Activated naive CD8-positive, alpha-beta T cell treated with anti-CD3 and anti-CD28 coated beads, Interleukin-2, amount 50 U/mL, for 24 hours (primary cell): ENCODE data around the gene DGKI.

Source experiments
- ATAC-seq: fragments of 150-1000 bp; cut with Tn5 transposase; one replicate; pipeline ENCODE4 v1.10.0; 2021
- DNase-seq: peaks from one replicate; pipeline ENCODE4 v3.0.0; 2021
- H3K27ac Mint-ChIP-seq: one replicate; pipeline ENCODE4 v1.8.0; 2021; ENCODE audit warnings: mild to moderate bottlenecking, mixed read lengths
- H3K27me3 Mint-ChIP-seq: one replicate; pipeline ENCODE4 v1.8.0; 2021; ENCODE audit warnings: mixed read lengths
- H3K36me3 Mint-ChIP-seq: one replicate; pipeline ENCODE4 v1.8.0; 2021; ENCODE audit warnings: low read depth, mixed read lengths
- H3K4me1 Mint-ChIP-seq: one replicate; pipeline ENCODE4 v1.8.0; 2021; ENCODE audit warnings: mixed read lengths
- H3K4me3 Mint-ChIP-seq: one replicate; pipeline ENCODE4 v1.8.0; 2021; ENCODE audit warnings: mild to moderate bottlenecking, moderate library complexity, mixed read lengths
- H3K9me3 Mint-ChIP-seq: one replicate; pipeline ENCODE4 v1.8.0; 2021; ENCODE audit warnings: mixed read lengths

DGKI gene

DNA sequence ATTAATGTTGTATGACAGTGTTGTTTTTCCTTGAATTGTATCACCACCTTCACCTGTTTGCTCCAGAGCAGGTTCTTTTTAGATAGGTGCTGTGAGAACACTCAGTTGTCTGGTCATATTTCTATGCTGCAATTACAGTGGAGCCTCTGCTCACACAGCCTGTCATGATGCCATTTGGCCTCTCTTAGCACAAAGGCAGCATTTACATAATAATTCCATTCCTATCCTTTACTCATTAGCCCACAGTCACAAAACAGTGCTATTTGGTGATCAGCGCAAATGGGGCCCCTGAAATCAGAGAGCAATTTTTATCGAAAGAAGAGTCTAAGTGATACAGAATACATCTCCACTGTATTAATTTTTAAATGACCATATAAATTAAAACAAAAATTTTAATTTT is 13.8 kb upstream of the DGKI start:
- DNase-seq: no peak
- Mint-ChIP-seq H3K9me3 (peaks cover 7% of the 10 kb centered on the region), H3K27ac (no peak overlapping the region), H3K4me1 (no peaks in the 10 kb centered on the region), H3K27me3 (no peaks in the 10 kb centered on the region), H3K4me3 (no peak overlapping the region), H3K36me3 (peaks cover 12% of the 10 kb centered on the region)
- ATAC-seq: no peak

DNA sequence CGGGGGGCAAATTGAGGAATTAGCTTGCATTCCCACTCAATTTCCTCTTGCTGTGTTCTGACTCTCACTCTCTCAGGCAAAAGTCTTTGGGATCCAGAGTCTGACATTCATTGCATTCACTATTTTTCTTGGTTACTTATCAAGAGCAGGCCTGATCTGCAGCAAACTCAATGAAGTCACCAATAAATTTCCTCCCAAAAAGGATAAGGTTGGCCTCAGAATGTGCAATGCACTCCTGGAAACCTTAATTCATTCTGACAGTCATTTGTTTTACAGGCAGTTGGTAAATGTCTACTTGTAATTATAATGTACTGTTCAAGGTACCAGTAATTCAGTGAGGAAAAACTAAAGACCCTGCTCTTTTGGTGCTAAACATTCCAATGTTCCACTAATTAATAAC is 6.3 kb upstream of the DGKI start:
- peaks cover 13% of the 10 kb centered on the region for H3K27me3 Mint-ChIP-seq
- H3K36me3 Mint-ChIP-seq: peaks cover 2% of the 10 kb centered on the region
- DNase-seq (no peak), ATAC-seq (no peak)
- H3K9me3 Mint-ChIP-seq: peaks cover 8% of the 10 kb centered on the region
- H3K4me3 Mint-ChIP-seq: no peak overlapping the region
- H3K27ac Mint-ChIP-seq: no peak overlapping the region
- peaks cover 13% of the 10 kb centered on the region for H3K4me1 Mint-ChIP-seq

DNA sequence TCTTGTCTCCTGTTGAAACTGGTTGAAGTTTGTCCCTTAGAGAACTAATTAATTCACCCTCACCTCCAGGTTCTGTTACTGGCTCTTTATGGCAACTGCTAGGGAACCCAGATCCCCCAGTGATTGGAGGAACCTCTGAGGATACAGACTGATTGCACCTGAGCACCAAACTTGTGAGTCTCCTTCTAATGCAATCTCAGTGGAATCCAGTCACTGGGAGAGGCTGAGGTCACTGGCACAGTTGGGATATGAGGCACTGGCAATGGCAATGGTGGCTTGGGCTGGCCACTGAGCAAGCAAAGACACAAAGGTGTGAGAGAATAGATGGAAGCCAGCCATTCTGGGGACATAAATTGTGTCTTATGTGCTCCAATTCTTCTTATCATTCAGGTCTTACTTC is 5.3 kb upstream of the DGKI start:
- Mint-ChIP-seq H3K9me3 (peaks cover 8% of the 10 kb centered on the region), H3K4me3 (no peak overlapping the region), H3K27me3 (peaks cover 22% of the 10 kb centered on the region), H3K36me3 (peaks cover 2% of the 10 kb centered on the region), H3K4me1 (peaks cover 18% of the 10 kb centered on the region), H3K27ac (no peak overlapping the region)
- DNase-seq (no peak), ATAC-seq (no peak)

DNA sequence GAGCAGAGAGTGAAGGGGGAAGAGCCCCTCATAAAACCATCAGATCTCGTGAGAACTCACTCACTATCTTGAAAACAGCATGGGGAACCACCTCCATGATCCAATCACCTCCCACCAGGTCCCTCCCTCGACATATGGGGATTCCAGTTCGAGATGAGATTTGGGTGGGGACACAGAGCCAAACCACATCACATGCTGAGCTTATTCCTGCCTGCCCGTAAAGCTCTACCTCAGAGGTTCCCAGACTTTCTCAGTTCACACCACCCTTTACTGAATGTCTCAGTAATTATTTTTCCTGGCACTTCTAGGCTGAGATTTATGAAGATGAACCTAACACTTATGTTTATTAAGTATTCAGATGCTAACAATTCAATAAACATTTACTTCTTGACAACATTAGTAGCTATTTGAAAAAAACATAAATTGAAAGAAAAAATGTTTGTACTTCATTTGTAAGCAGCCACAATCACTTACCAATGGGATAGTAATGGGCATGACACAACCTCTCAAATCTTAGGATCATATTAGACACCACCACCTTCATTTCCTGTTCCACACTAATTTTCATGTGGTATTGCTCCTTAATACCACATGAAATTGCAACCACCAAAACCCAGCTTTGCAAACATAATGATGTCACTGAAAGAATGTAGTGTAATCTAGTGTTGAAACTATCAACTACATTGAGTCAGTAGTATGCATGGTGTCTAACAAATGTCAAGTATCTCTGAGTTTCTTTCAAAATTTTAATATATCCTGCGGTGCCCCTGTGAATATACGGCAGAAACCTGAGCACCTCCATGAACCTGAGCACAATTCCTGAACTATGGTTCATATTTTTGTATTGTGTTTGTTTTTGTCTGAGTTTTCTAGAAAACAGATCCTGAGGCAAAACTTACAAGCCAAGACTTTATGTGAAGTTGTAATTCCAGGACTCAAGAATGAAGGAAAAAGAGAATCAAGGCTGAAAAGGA is 4.5 kb upstream of the DGKI start:
- peak; percentile 69 for ATAC-seq
- H3K4me3 Mint-ChIP-seq: no peak overlapping the region

DNA sequence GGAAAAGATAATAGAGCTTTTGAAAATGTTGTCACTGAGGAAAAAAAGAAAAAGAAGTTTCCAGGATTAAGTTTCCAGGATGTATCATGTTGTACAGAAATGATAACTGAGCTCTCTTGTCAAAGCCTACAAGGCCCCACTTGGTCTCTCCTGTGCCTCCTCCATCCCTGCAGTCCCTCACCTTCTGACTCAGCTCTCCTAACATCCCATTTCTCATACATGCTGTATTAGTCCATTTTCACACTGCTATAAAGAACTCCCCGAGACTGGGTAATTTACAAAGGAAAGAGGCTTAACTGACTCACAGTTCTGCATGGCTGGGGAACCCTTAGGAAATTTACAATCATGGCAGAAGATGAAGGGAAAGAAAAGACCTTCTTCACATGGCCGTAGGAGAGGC is 3.8 kb upstream of the DGKI start:
- Mint-ChIP-seq H3K36me3 (peaks cover 2% of the 10 kb centered on the region), H3K9me3 (peaks cover 8% of the 10 kb centered on the region)
- DNase-seq: no peak

More for the DNA sequence above, 4.5 kb upstream of the DGKI start:
- no peak for DNase-seq
- H3K4me1 Mint-ChIP-seq: peaks cover 18% of the 10 kb centered on the region
- H3K9me3 Mint-ChIP-seq: peaks cover 8% of the 10 kb centered on the region
- H3K27ac Mint-ChIP-seq: no peak overlapping the region
- H3K36me3 Mint-ChIP-seq: peaks cover 2% of the 10 kb centered on the region
- H3K27me3 Mint-ChIP-seq: peaks cover 22% of the 10 kb centered on the region

DNA sequence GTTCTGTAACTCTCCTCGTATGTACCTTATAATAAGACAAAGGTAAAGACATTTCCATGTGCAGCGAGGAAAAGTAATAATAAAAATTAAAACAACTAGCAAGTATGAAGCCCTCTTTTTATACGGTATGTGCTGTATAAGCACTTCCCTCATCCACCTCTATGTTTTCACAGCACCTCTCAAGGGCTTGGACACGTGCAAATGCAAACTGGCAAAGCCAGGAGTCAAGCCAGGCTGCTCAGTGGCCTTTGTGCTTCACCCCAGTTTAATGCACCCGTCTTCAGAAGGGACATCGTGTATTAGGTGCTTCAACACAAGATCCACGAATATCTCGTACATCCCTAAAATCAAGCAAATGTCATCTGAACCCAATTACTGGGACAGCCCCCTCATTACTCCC is 1.3 kb upstream of the DGKI start:
- Mint-ChIP-seq H3K27me3 (peaks cover 51% of the 10 kb centered on the region), H3K9me3 (peaks cover 8% of the 10 kb centered on the region), H3K4me3 (peak overlapping the region; percentile 24), H3K36me3 (peaks cover 2% of the 10 kb centered on the region), H3K4me1 (peaks cover 22% of the 10 kb centered on the region), H3K27ac (no peak overlapping the region)
- DNase-seq (no peak), ATAC-seq (no peak)

More for the DNA sequence above, 3.8 kb upstream of the DGKI start:
- Mint-ChIP-seq H3K4me3 (no peak overlapping the region), H3K4me1 (peaks cover 20% of the 10 kb centered on the region), H3K27me3 (peaks cover 29% of the 10 kb centered on the region), H3K27ac (no peak overlapping the region)
- ATAC-seq: no peak

DNA sequence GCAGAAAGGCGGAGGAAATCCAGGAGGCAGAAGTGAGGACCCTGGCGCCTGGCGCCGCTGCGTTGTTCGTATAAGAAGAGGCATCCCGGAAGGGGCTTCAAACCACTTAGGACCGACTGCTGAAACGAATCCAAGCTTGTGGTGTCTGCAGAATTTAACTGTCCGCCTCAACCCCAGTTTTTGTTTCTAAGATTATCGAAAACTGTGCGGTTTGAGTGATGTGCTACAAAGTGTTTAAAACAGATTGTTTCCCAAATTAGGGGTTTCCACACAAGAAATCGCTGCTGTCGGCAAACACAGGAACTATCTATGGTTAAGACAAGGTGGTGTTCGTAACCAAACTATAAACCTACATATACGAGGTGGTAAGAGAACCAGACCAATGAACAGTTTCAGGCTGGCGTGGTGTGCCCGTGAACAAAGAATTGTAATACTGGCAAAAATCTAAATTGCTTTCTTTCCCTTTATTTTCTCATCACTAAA is 835 bp upstream of the DGKI start:
- Mint-ChIP-seq H3K4me3 (peak overlapping the region; percentile 24), H3K27me3 (peaks cover 54% of the 10 kb centered on the region), H3K36me3 (peaks cover 2% of the 10 kb centered on the region), H3K4me1 (peaks cover 22% of the 10 kb centered on the region), H3K9me3 (peaks cover 8% of the 10 kb centered on the region), H3K27ac (no peak overlapping the region)
- ATAC-seq (no peak), DNase-seq (no peak)

DNA sequence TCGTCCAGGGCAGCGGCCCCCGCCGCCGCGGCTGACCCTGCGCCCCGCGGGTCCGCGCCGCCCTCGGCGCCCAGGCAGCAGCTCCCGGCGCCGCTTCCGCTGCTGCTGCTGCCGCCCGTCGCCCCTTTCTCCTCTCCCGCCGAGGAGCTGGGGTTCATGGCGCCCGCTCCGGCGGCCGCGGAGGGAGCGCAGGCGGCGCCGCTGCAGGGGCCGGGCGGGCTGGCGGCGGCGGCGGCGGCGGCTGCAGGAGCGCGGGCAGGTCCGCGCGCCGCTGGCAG is 286 bp downstream of the DGKI start:
- no peak overlapping the region for H3K4me3 Mint-ChIP-seq
- peaks cover 19% of the 10 kb centered on the region for H3K4me1 Mint-ChIP-seq
- peaks cover 63% of the 10 kb centered on the region for H3K27me3 Mint-ChIP-seq
- DNase-seq: no peak
- peaks cover 2% of the 10 kb centered on the region for H3K36me3 Mint-ChIP-seq
- peaks cover 8% of the 10 kb centered on the region for H3K9me3 Mint-ChIP-seq
- no peak for ATAC-seq
- H3K27ac Mint-ChIP-seq: no peak overlapping the region

DNA sequence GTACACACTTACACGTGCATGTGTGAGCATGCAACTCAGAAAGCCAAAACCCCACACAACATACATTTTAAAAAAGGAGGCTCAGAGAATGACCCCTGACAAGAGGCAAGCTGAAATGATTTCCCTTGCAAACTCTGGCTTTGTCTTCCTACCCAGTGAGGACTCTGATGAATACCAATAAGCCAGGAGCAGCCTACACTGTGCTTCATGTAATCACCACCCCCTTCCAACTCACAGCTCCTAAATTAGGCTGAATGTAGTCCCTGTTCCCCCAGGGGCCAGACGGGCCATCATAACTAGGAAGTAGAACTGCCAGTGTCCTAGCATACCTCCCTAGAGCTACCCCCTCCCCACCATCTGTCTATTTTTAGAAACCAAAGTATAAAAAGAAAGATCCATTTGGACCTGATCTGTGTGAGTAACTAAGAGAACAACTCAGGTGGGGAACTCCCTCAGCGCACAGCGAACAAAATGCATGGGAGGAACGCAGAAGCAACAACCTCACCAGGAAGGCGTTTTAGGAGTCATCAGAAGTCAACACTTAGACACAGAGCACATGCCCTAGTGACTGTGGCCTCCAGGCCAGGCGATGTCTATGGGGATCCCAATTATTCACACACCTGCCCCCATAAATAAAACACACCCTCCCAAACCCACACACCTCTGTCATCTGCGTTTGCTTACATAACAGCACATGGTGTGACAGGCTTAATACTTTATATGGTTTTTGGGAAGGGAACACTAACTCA is 1.9 kb downstream of the DGKI start:
- peaks cover 8% of the 10 kb centered on the region for H3K4me1 Mint-ChIP-seq
- ATAC-seq (no peak), DNase-seq (no peak)
- peaks cover 70% of the 10 kb centered on the region for H3K27me3 Mint-ChIP-seq
- peaks cover 4% of the 10 kb centered on the region for H3K9me3 Mint-ChIP-seq
- no peak overlapping the region for H3K4me3 Mint-ChIP-seq
- H3K36me3 Mint-ChIP-seq: no peaks in the 10 kb centered on the region
- H3K27ac Mint-ChIP-seq: no peak overlapping the region

DNA sequence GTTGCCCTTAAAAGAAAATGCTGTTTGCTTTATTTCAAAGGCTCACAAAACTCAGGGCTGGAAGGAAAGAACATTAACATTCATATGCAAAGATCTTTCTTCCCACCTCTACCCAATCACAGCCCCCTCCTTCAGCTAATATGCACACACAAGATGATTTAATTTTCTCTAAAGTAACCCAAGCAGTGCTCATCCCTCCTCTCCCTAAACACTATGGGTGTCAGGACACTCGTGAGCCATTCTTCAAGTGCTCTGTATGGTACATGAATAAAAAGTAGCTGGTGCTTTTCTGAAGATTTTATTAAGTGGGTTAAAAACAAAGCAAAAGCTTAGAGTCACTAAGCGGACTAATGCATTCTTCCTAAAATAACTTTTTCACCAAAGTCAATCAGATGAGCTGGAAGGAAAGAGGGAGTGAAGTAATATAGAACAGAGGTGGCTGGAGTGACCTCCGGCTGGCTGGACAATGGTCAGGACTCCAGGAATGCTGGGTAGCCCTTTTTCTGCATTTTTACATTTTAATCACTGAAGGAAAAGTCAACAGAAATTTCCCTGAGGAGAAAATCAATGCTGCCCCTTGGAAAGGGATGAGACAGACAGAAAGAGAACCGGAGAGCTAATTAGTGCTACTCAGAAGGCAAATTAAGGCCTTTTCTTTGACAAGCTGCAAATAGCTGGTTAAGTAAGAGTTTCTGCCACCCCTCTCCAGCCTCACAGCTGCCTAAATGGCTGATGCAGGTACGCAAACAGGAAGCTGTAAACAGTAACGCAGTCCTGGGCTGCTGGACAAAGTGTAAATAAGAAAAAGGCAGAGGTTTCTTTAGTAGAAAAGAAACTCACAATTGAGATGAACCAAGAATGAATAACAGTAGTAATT is 6.6 kb downstream of the DGKI start:
- H3K4me1 Mint-ChIP-seq: peaks cover 2% of the 10 kb centered on the region
- peaks cover 59% of the 10 kb centered on the region for H3K27me3 Mint-ChIP-seq
- no peak for DNase-seq
- H3K9me3 Mint-ChIP-seq: no peaks in the 10 kb centered on the region
- H3K4me3 Mint-ChIP-seq: no peak overlapping the region
- ATAC-seq: no peak
- no peaks in the 10 kb centered on the region for H3K36me3 Mint-ChIP-seq
- no peak overlapping the region for H3K27ac Mint-ChIP-seq

DNA sequence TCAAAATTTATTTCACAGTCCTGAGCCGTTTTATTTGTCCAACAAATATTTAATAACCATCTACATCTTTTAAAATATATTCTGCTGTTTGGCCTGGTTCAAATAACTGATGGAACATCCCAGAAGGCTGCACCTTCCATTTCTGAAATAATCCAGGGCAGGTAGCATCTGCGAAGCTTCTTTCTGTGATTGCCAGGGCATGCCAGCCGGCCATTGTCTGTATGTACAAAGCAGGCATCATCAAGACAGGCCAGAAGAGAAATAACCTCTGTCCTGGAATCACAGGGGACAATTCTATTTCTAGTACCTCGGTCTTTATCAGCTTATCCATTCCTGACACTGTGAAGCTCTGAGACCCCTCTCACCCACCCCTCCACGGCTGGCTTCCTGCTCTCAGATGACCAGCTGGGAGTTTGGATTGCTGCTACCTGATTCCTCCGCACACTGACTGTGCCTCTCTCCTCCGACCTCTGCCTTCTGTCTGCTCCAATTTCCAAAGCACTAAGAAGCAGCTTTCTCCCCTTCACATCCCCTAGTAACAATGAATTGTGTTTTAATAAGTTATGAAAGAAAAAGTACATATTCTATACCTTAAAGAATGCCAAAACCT is 8.0 kb downstream of the DGKI start:
- no peak overlapping the region for H3K4me3 Mint-ChIP-seq
- peaks cover 48% of the 10 kb centered on the region for H3K27me3 Mint-ChIP-seq
- DNase-seq (no peak), ATAC-seq (no peak)
- H3K9me3 Mint-ChIP-seq: no peaks in the 10 kb centered on the region
- H3K4me1 Mint-ChIP-seq: no peaks in the 10 kb centered on the region
- no peak overlapping the region for H3K27ac Mint-ChIP-seq
- H3K36me3 Mint-ChIP-seq: no peaks in the 10 kb centered on the region

DNA sequence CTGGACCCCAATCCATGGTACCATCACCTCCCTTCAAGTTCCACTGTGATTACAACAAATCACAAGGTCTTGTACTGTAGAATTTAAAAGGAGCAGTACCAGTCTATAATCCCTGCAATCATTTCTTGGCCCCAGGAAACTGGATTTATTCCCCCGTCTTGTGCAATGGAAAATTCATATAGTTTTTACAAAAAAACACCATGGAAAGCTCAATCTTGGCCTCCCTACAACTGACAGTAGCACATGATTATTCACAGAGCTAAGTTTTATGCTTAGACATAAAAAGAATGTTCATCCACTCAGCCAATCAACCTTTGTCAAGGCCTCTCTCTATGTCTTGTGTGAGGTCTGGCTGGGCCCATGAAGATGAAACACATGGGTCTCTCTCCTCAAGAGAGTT is 10.2 kb downstream of the DGKI start:
- ATAC-seq: no peak
- no peak overlapping the region for H3K27ac Mint-ChIP-seq

DNA sequence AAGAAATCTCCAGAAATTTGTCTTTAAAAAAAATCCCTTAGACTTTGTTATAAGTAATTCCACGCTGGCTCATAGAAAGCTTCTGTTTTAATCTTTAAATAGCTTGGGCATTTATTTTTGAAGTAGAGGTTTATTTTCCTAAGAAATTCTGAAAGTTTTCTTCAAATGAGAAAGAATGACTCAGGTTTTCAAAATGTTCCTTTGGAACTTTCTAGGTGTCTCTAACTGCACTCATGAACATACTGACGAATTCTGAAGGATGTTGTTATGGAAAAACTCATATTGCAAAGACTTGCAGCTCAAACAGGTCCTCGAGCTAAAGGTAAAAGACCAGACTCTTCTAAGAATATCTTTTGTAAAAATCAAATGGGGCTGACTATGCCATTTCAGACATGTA is 10.7 kb downstream of the DGKI start:
- no peaks in the 10 kb centered on the region for H3K4me1 Mint-ChIP-seq
- ATAC-seq: no peak
- H3K36me3 Mint-ChIP-seq: peaks cover 5% of the 10 kb centered on the region
- peaks cover 11% of the 10 kb centered on the region for H3K9me3 Mint-ChIP-seq
- no peak overlapping the region for H3K4me3 Mint-ChIP-seq
- peaks cover 34% of the 10 kb centered on the region for H3K27me3 Mint-ChIP-seq
- no peak for DNase-seq
- no peak overlapping the region for H3K27ac Mint-ChIP-seq

More for the DNA sequence above, 10.2 kb downstream of the DGKI start:
- DNase-seq: no peak
- peaks cover 33% of the 10 kb centered on the region for H3K27me3 Mint-ChIP-seq
- H3K4me1 Mint-ChIP-seq: no peaks in the 10 kb centered on the region
- peaks cover 5% of the 10 kb centered on the region for H3K36me3 Mint-ChIP-seq
- H3K4me3 Mint-ChIP-seq: no peak overlapping the region
- peaks cover 11% of the 10 kb centered on the region for H3K9me3 Mint-ChIP-seq
